Kidney epithelial cell (primary cell): ENCODE results near the gene UNC50. TPM values are rescaled to one million over a fixed set of nuclear protein-coding genes. Genes with fewer than 3 reads are reported as not detected.

Experiments used
- DNase-seq: peaks from one replicate; pipeline ENCODE4 v3.0.0-alpha.2; 2010; ENCODE audit warnings: low read depth
- H3K27me3 ChIP-seq: 2 replicates; pipeline ENCODE4 v1.6.0; 2011; ENCODE audit warnings: low read length; ENCODE audit not compliant: control insufficient read depth, insufficient read depth
- H3K36me3 ChIP-seq: 2 replicates; pipeline ENCODE4 v1.5.1; 2011; ENCODE audit warnings: low read length; ENCODE audit not compliant: control insufficient read depth, insufficient read depth
- H3K4me3 ChIP-seq: 2 replicates; pipeline ENCODE4 v1.5.1; 2011; ENCODE audit warnings: low read depth, mild to moderate bottlenecking, control low read depth, low read length
- CTCF ChIP-seq: IDR thresholded peaks from 2 replicates; pipeline ENCODE4 v1.5.1; 2011; ENCODE audit warnings: mild to moderate bottlenecking, moderate library complexity, low read length, control low read depth, inconsistent platforms; ENCODE audit not compliant: insufficient read depth, poor library complexity, severe bottlenecking
- total RNA-seq: library from RNA; depleted of rRNA; stranded (reverse); fragments of >200 nt; gene quantifications from 2 replicates; pipeline ENCODE4 v1.2.3, GENCODE V29; 2015

The UNC50 gene
- total RNA-seq, 1 donor from 2014 or later: 57.1 TPM

GRCh38 chr2:98606431-98606830 is 2.0 kb upstream of the UNC50 start:
- Histone ChIP-seq H3K4me3 (no peak overlapping the region), H3K27me3 (no peaks in the 10 kb centered on the region), H3K36me3 (no peaks in the 10 kb centered on the region)
- DNase-seq: no peak
- no peak for TF ChIP-seq CTCF

GRCh38 chr2:98607104-98607503 is 1.3 kb upstream of the UNC50 start:
- no peak for DNase-seq
- Histone ChIP-seq H3K36me3 (peaks cover 2% of the 10 kb centered on the region), H3K4me3 (peak overlapping the region; percentile 93), H3K27me3 (no peaks in the 10 kb centered on the region)
- TF ChIP-seq CTCF: no peak

- peak overlapping the region; percentile 93 for H3K4me3 ChIP-seq
- H3K36me3 ChIP-seq: peaks cover 2% of the 10 kb centered on the region
- TF ChIP-seq CTCF: no peak
- DNase-seq: no peak
- H3K27me3 ChIP-seq: no peaks in the 10 kb centered on the region
Measured at GRCh38 chr2:98607741-98608115, 661 bp upstream of the UNC50 start.

GRCh38 chr2:98608962-98609604 is 694 bp downstream of the UNC50 start:
- Histone ChIP-seq H3K4me3 (peak overlapping the region; percentile 93), H3K27me3 (no peaks in the 10 kb centered on the region), H3K36me3 (peaks cover 2% of the 10 kb centered on the region)
- no peak for DNase-seq
- no peak for TF ChIP-seq CTCF

- H3K36me3 ChIP-seq: peaks cover 3% of the 10 kb centered on the region
- TF ChIP-seq CTCF: no peak
Measured at GRCh38 chr2:98614024-98614739, 5.8 kb downstream of the UNC50 start.

GRCh38 chr2:98615481-98615880 is 7.1 kb downstream of the UNC50 start:
- TF ChIP-seq CTCF: no peak
- no peak overlapping the region for H3K4me3 ChIP-seq
- H3K36me3 ChIP-seq: peaks cover 3% of the 10 kb centered on the region
- DNase-seq: no peak
- no peaks in the 10 kb centered on the region for H3K27me3 ChIP-seq

More at GRCh38 chr2:98614024-98614739, 5.8 kb downstream of the UNC50 start:
- Histone ChIP-seq H3K27me3 (no peaks in the 10 kb centered on the region), H3K4me3 (no peak overlapping the region)
- no peak for DNase-seq
